WTC11 (cell line): ENCODE data around the gene LAMB4.

Experiments
- ATF2 ChIP-seq: sonication (generic); formaldehyde crosslinking; IDR thresholded peaks from 2 replicates; pipeline ENCODE4 v1.8.1; 2022; ENCODE audit warnings: low read depth, missing genetic modification reagents, borderline replicate concordance
- CBFB ChIP-seq: sonication (generic); formaldehyde crosslinking; IDR thresholded peaks from 2 replicates; pipeline ENCODE4 v1.8.1; 2022; ENCODE audit warnings: mild to moderate bottlenecking, low read depth, missing genetic modification reagents
- FOXP1 ChIP-seq: sonication (generic); formaldehyde crosslinking; IDR thresholded peaks from 2 replicates; pipeline ENCODE4 v1.8.0; 2022; ENCODE audit warnings: missing genetic modification reagents, mild to moderate bottlenecking, moderate library complexity, borderline replicate concordance
- IRF1 ChIP-seq: sonication (generic); formaldehyde crosslinking; IDR thresholded peaks from 2 replicates; pipeline ENCODE4 v1.8.0; 2023; ENCODE audit warnings: missing genetic modification reagents
- JUN ChIP-seq: sonication (generic); formaldehyde crosslinking; IDR thresholded peaks from 2 replicates; pipeline ENCODE4 v1.8.0; 2023; ENCODE audit warnings: mild to moderate bottlenecking, missing genetic modification reagents
- NR3C1 ChIP-seq: sonication (generic); formaldehyde crosslinking; conservative IDR thresholded peaks from 2 replicates; pipeline ENCODE4 v1.8.1; 2023; ENCODE audit warnings: low read depth, mild to moderate bottlenecking, missing genetic modification reagents
- SP1 ChIP-seq: sonication (generic); formaldehyde crosslinking; conservative IDR thresholded peaks from 2 replicates; pipeline ENCODE4 v1.8.1; 2022; ENCODE audit warnings: missing genetic modification reagents
- TEAD1 ChIP-seq: sonication (generic); formaldehyde crosslinking; IDR thresholded peaks from 2 replicates; pipeline ENCODE4 v1.8.0; 2022; ENCODE audit warnings: mild to moderate bottlenecking, missing genetic modification reagents
- ZNF232 ChIP-seq: sonication (generic); formaldehyde crosslinking; IDR thresholded peaks from 2 replicates; pipeline ENCODE4 v1.8.0; 2022; ENCODE audit warnings: mild to moderate bottlenecking, missing genetic modification reagents
- TF ChIP-seq, protein P1 (sequence below): sonication (generic); formaldehyde crosslinking; IDR thresholded peaks from 2 replicates; pipeline ENCODE4 v1.8.1; 2023; ENCODE audit warnings: mild to moderate bottlenecking, missing genetic modification reagents, moderate library complexity
- TF ChIP-seq, protein P2 (sequence below): sonication (generic); formaldehyde crosslinking; IDR thresholded peaks from 2 replicates; pipeline ENCODE4 v1.8.0; 2022; ENCODE audit warnings: mild to moderate bottlenecking, missing genetic modification reagents
- TF ChIP-seq, protein P3 (sequence below): fragments of 200-600 bp; IDR thresholded peaks from 2 replicates; pipeline ENCODE4 v1.8.0; 2022; ENCODE audit warnings: antibody characterized with exemption
- TF ChIP-seq, protein P4 (sequence below): sonication (generic); formaldehyde crosslinking; IDR thresholded peaks from 2 replicates; pipeline ENCODE4 v1.8.1; 2023; ENCODE audit warnings: mild to moderate bottlenecking, missing genetic modification reagents
- TF ChIP-seq, protein P5 (sequence below): sonication (generic); formaldehyde crosslinking; conservative IDR thresholded peaks from 2 replicates; pipeline ENCODE4 v1.8.1; 2022; ENCODE audit warnings: mild to moderate bottlenecking, missing genetic modification reagents

DNA sequence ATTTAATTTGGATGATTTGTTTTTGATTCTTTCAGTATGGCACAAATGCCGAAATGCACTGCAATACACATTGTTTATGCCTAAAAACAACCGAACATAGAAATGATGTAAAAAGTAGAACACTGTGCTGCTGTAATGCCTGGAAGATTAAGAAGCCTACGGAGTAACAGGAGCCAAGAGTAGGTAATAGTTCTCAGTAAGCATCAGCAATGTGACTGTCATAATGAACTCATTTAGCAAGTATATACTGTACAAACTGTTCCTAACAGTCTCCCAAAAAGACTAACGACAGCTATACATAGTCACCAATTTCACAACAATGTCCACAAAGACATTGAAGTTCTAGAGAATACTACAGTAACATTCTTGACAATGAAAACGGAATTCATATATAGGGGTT is 19.0 kb upstream of the LAMB4 start:
- no peak for TF ChIP-seq SP1 (CRISPR knock-in tag)
- TF ChIP-seq, protein P1, sequence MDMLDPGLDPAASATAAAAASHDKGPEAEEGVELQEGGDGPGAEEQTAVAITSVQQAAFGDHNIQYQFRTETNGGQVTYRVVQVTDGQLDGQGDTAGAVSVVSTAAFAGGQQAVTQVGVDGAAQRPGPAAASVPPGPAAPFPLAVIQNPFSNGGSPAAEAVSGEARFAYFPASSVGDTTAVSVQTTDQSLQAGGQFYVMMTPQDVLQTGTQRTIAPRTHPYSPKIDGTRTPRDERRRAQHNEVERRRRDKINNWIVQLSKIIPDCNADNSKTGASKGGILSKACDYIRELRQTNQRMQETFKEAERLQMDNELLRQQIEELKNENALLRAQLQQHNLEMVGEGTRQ (CRISPR knock-in tag), result no peak
- no peak for TF ChIP-seq CBFB (CRISPR knock-in tag)
- no peak for TF ChIP-seq NR3C1 (CRISPR knock-in tag)
- TF ChIP-seq ATF2 (CRISPR knock-in tag), result no peak
- TF ChIP-seq, protein P2, sequence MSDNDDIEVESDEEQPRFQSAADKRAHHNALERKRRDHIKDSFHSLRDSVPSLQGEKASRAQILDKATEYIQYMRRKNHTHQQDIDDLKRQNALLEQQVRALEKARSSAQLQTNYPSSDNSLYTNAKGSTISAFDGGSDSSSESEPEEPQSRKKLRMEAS, result no peak
- TF ChIP-seq, protein P3, sequence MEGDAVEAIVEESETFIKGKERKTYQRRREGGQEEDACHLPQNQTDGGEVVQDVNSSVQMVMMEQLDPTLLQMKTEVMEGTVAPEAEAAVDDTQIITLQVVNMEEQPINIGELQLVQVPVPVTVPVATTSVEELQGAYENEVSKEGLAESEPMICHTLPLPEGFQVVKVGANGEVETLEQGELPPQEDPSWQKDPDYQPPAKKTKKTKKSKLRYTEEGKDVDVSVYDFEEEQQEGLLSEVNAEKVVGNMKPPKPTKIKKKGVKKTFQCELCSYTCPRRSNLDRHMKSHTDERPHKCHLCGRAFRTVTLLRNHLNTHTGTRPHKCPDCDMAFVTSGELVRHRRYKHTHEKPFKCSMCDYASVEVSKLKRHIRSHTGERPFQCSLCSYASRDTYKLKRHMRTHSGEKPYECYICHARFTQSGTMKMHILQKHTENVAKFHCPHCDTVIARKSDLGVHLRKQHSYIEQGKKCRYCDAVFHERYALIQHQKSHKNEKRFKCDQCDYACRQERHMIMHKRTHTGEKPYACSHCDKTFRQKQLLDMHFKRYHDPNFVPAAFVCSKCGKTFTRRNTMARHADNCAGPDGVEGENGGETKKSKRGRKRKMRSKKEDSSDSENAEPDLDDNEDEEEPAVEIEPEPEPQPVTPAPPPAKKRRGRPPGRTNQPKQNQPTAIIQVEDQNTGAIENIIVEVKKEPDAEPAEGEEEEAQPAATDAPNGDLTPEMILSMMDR, result no peak
- TF ChIP-seq IRF1 (CRISPR knock-in tag), result no peak
- TF ChIP-seq FOXP1 (CRISPR knock-in tag), result no peak
- TF ChIP-seq TEAD1, result no peak
- TF ChIP-seq, protein P4, sequence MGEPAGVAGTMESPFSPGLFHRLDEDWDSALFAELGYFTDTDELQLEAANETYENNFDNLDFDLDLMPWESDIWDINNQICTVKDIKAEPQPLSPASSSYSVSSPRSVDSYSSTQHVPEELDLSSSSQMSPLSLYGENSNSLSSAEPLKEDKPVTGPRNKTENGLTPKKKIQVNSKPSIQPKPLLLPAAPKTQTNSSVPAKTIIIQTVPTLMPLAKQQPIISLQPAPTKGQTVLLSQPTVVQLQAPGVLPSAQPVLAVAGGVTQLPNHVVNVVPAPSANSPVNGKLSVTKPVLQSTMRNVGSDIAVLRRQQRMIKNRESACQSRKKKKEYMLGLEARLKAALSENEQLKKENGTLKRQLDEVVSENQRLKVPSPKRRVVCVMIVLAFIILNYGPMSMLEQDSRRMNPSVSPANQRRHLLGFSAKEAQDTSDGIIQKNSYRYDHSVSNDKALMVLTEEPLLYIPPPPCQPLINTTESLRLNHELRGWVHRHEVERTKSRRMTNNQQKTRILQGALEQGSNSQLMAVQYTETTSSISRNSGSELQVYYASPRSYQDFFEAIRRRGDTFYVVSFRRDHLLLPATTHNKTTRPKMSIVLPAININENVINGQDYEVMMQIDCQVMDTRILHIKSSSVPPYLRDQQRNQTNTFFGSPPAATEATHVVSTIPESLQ (CRISPR knock-in tag), result no peak
- no peak for TF ChIP-seq JUN (CRISPR knock-in tag)
- TF ChIP-seq, protein P5, sequence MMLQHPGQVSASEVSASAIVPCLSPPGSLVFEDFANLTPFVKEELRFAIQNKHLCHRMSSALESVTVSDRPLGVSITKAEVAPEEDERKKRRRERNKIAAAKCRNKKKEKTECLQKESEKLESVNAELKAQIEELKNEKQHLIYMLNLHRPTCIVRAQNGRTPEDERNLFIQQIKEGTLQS (CRISPR knock-in tag), result no peak
- TF ChIP-seq ZNF232, result no peak
